Measurements from ENCODE around the gene SMARCA2.

Gene SMARCA2

DNA sequence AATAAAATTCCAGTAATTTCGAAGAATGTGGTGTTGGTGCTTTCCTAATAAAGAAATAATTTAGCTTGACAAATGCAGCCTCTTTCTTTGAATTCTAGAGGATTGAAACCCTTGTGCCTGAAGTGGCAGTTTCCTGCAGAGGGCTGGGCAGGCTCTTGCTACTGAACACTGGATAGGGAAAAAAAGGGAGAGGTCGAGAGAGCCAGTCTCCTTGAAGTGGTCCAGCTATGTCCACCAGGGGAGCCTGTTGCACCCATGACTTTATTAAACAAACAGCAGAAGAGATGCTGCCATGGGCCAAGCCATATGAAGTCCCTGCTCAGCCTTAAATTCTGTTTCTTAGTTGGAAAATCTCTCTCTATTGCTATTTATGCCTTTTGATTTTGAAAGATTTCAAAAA lies 178.4 kb downstream of the SMARCA2 start:
- Histone ChIP-seq H3K4me3 (ENCODE audit: insufficient read depth, low read depth, low read length, poor library complexity, severe bottlenecking) (no peak overlapping the region), H3K27ac (ENCODE audit: insufficient read depth, low read length, poor library complexity, severe bottlenecking) (no peak overlapping the region), H3K9me3 (ENCODE audit: control insufficient read depth, low read length) (no peaks in the 10 kb centered on the region), H3K27me3 (replicated peaks; ENCODE audit: control insufficient read depth, insufficient read depth, low read length, poor library complexity, severe bottlenecking) (no peaks in the 10 kb centered on the region), H3K36me3 (ENCODE audit: control insufficient read depth, insufficient read depth, low read length) (peaks cover 57% of the 10 kb centered on the region), H3K4me1 (ENCODE audit: control insufficient read depth, insufficient read depth, low read length, poor library complexity, severe bottlenecking) (no peaks in the 10 kb centered on the region)
- no peak for DNase-seq

DNA sequence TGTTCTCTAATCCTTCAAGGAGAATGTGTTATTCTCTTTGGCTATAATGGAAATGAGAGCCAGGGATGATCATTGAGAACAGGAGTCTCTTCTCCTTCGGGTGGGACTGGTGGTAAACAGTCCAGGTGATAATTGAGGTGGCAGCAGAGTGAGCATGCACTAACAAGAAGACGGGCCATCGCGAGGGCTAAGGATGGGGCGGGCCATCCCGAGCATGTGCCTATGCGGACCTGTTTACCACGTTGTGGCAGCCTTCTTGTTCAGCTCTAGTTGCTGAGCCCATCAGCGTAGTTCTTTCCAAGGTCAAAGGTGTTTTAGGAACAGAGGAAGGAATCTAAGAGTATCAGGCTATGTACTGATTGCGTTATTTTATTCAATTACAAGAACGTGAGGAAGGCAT lies 180.1 kb downstream of the SMARCA2 start:
- no peaks in the 10 kb centered on the region for H3K4me1 ChIP-seq (ENCODE audit: control insufficient read depth, insufficient read depth, low read length, poor library complexity, severe bottlenecking)
- H3K9me3 ChIP-seq (ENCODE audit: control insufficient read depth, low read length), result peaks cover under 1% of the 10 kb centered on the region
- DNase-seq, result no peak
- peaks cover 42% of the 10 kb centered on the region for H3K36me3 ChIP-seq (ENCODE audit: control insufficient read depth, insufficient read depth, low read length)
- no peaks in the 10 kb centered on the region for H3K27me3 ChIP-seq (replicated peaks; ENCODE audit: control insufficient read depth, insufficient read depth, low read length, poor library complexity, severe bottlenecking)
- no peak overlapping the region for H3K4me3 ChIP-seq (ENCODE audit: insufficient read depth, low read depth, low read length, poor library complexity, severe bottlenecking)
- no peak overlapping the region for H3K27ac ChIP-seq (ENCODE audit: insufficient read depth, low read length, poor library complexity, severe bottlenecking)

DNA sequence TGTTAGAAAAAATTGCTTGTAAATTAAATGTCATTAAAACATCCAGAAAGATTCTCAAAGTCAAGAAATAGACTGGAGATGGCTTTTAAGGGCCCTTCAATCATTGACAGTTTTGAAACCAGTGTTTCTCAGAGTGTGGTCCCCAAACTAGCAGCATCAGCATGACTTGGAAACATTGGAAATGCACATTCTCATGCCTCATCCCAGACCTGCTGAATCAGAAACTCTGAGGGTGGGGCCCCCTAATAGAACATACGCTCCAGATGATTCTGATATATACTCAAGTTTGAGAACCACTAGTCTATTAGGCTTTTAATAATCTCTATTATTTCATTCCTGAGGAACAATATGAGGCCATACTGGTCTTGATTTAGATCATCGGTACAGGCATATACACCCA lies 181.6 kb downstream of the SMARCA2 start:
- H3K27me3 ChIP-seq (replicated peaks; ENCODE audit: control insufficient read depth, insufficient read depth, low read length, poor library complexity, severe bottlenecking), result no peaks in the 10 kb centered on the region

GRCh38 chr9:2198956-2199635 lies 183.9 kb downstream of the SMARCA2 start:
- DNase-seq, result no peak
- Histone ChIP-seq H3K36me3 (ENCODE audit: control insufficient read depth, insufficient read depth, low read length) (peaks cover 13% of the 10 kb centered on the region), H3K4me3 (ENCODE audit: insufficient read depth, low read depth, low read length, poor library complexity, severe bottlenecking) (no peak overlapping the region), H3K27me3 (replicated peaks; ENCODE audit: control insufficient read depth, insufficient read depth, low read length, poor library complexity, severe bottlenecking) (no peaks in the 10 kb centered on the region), H3K27ac (ENCODE audit: insufficient read depth, low read length, poor library complexity, severe bottlenecking) (no peak overlapping the region), H3K9me3 (ENCODE audit: control insufficient read depth, low read length) (peaks cover 4% of the 10 kb centered on the region), H3K4me1 (ENCODE audit: control insufficient read depth, insufficient read depth, low read length, poor library complexity, severe bottlenecking) (no peaks in the 10 kb centered on the region)

More for the DNA sequence above, 181.6 kb downstream of the SMARCA2 start:
- no peak for DNase-seq
- Histone ChIP-seq H3K4me1 (ENCODE audit: control insufficient read depth, insufficient read depth, low read length, poor library complexity, severe bottlenecking) (no peaks in the 10 kb centered on the region), H3K4me3 (ENCODE audit: insufficient read depth, low read depth, low read length, poor library complexity, severe bottlenecking) (no peak overlapping the region), H3K9me3 (ENCODE audit: control insufficient read depth, low read length) (peaks cover 4% of the 10 kb centered on the region), H3K36me3 (ENCODE audit: control insufficient read depth, insufficient read depth, low read length) (peaks cover 31% of the 10 kb centered on the region), H3K27ac (ENCODE audit: insufficient read depth, low read length, poor library complexity, severe bottlenecking) (no peak overlapping the region)

GRCh38 chr9:2199999-2200796 lies 185.1 kb downstream of the SMARCA2 start:
- Histone ChIP-seq H3K4me1 (ENCODE audit: control insufficient read depth, insufficient read depth, low read length, poor library complexity, severe bottlenecking) (no peaks in the 10 kb centered on the region), H3K9me3 (ENCODE audit: control insufficient read depth, low read length) (peaks cover 4% of the 10 kb centered on the region), H3K4me3 (ENCODE audit: insufficient read depth, low read depth, low read length, poor library complexity, severe bottlenecking) (no peak overlapping the region), H3K27me3 (replicated peaks; ENCODE audit: control insufficient read depth, insufficient read depth, low read length, poor library complexity, severe bottlenecking) (no peaks in the 10 kb centered on the region), H3K27ac (ENCODE audit: insufficient read depth, low read length, poor library complexity, severe bottlenecking) (no peak overlapping the region), H3K36me3 (ENCODE audit: control insufficient read depth, insufficient read depth, low read length) (peaks cover 13% of the 10 kb centered on the region)
- no peak for DNase-seq

- Histone ChIP-seq H3K27me3 (replicated peaks; ENCODE audit: control insufficient read depth, insufficient read depth, low read length, poor library complexity, severe bottlenecking) (no peaks in the 10 kb centered on the region), H3K27ac (ENCODE audit: insufficient read depth, low read length, poor library complexity, severe bottlenecking) (no peak overlapping the region), H3K4me3 (ENCODE audit: insufficient read depth, low read depth, low read length, poor library complexity, severe bottlenecking) (no peak overlapping the region), H3K36me3 (ENCODE audit: control insufficient read depth, insufficient read depth, low read length) (no peaks in the 10 kb centered on the region), H3K9me3 (ENCODE audit: control insufficient read depth, low read length) (no peaks in the 10 kb centered on the region), H3K4me1 (ENCODE audit: control insufficient read depth, insufficient read depth, low read length, poor library complexity, severe bottlenecking) (no peaks in the 10 kb centered on the region)
- no peak for DNase-seq
These were observed 193.3 kb downstream of the SMARCA2 start for GRCh38 chr9:2208465-2208864.

GRCh38 chr9:2208991-2209390 lies 193.8 kb downstream of the SMARCA2 start:
- Histone ChIP-seq H3K36me3 (ENCODE audit: control insufficient read depth, insufficient read depth, low read length) (no peaks in the 10 kb centered on the region), H3K4me3 (ENCODE audit: insufficient read depth, low read depth, low read length, poor library complexity, severe bottlenecking) (no peak overlapping the region), H3K27ac (ENCODE audit: insufficient read depth, low read length, poor library complexity, severe bottlenecking) (no peak overlapping the region), H3K4me1 (ENCODE audit: control insufficient read depth, insufficient read depth, low read length, poor library complexity, severe bottlenecking) (no peaks in the 10 kb centered on the region), H3K9me3 (ENCODE audit: control insufficient read depth, low read length) (no peaks in the 10 kb centered on the region), H3K27me3 (replicated peaks; ENCODE audit: control insufficient read depth, insufficient read depth, low read length, poor library complexity, severe bottlenecking) (no peaks in the 10 kb centered on the region)
- DNase-seq, result no peak

- Histone ChIP-seq H3K4me3 (ENCODE audit: insufficient read depth, low read depth, low read length, poor library complexity, severe bottlenecking) (no peak overlapping the region), H3K9me3 (ENCODE audit: control insufficient read depth, low read length) (no peaks in the 10 kb centered on the region), H3K27ac (ENCODE audit: insufficient read depth, low read length, poor library complexity, severe bottlenecking) (no peak overlapping the region), H3K36me3 (ENCODE audit: control insufficient read depth, insufficient read depth, low read length) (no peaks in the 10 kb centered on the region), H3K27me3 (replicated peaks; ENCODE audit: control insufficient read depth, insufficient read depth, low read length, poor library complexity, severe bottlenecking) (no peaks in the 10 kb centered on the region), H3K4me1 (ENCODE audit: control insufficient read depth, insufficient read depth, low read length, poor library complexity, severe bottlenecking) (no peaks in the 10 kb centered on the region)
- no peak for DNase-seq
These were observed 194.3 kb downstream of the SMARCA2 start for GRCh38 chr9:2209400-2209799.

DNA sequence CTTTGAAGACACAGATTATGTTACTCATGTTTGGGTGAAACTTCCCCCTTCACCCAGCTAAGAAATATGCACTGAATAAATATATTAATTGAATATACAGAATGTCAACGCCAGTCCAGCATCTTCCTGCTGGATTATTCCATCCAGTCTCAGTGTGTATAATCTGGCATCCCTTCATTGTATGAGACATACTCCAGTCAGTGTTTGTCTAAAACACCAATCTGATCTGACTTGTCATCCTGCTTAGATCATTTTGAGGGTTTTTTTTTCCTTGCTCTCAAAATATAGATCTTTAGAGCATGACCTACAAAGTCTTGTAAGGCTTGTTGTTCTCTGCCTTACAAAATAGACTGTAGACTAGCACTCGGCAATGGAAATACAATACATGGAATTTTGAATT lies 195.1 kb downstream of the SMARCA2 start:
- Histone ChIP-seq H3K27me3 (replicated peaks; ENCODE audit: control insufficient read depth, insufficient read depth, low read length, poor library complexity, severe bottlenecking) (no peaks in the 10 kb centered on the region), H3K36me3 (ENCODE audit: control insufficient read depth, insufficient read depth, low read length) (no peaks in the 10 kb centered on the region), H3K27ac (ENCODE audit: insufficient read depth, low read length, poor library complexity, severe bottlenecking) (no peak overlapping the region), H3K4me3 (ENCODE audit: insufficient read depth, low read depth, low read length, poor library complexity, severe bottlenecking) (no peak overlapping the region), H3K9me3 (ENCODE audit: control insufficient read depth, low read length) (no peaks in the 10 kb centered on the region), H3K4me1 (ENCODE audit: control insufficient read depth, insufficient read depth, low read length, poor library complexity, severe bottlenecking) (no peaks in the 10 kb centered on the region)
- DNase-seq, result no peak

DNA sequence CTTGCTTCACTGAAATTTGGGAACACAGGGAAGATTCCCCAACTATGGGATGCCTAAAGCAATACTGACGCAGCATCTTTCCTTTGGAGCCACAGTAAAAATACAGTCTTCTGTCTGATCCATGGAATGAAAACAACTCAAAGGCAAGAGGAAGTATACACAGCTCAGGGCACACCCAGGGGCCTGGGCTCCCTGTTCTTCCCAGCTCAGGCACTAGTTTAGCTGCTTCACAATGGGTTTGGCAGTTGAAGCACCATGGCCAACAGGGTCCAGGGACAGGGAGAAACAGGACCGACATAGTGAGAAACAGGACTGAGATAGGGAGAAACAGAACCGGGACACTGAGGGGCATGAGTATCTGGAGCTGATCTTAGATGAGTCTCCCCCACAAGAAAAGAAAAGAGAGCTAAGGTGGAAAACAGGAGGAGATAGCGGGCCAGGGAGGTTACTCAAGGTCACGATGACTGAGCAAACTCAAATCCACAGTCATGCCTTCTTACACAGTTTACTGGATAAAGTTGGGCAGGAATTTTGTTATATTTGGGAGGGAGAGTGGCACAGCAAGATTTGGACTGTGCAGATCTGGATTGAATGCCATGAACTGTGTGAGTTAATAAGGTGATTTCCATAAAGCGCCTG lies 198.8 kb downstream of the SMARCA2 start:
- no peaks in the 10 kb centered on the region for H3K27me3 ChIP-seq (replicated peaks; ENCODE audit: control insufficient read depth, insufficient read depth, low read length, poor library complexity, severe bottlenecking)
- no peak for DNase-seq
- no peak overlapping the region for H3K27ac ChIP-seq (ENCODE audit: insufficient read depth, low read length, poor library complexity, severe bottlenecking)
- H3K36me3 ChIP-seq (ENCODE audit: control insufficient read depth, insufficient read depth, low read length), result no peaks in the 10 kb centered on the region
- H3K4me3 ChIP-seq (ENCODE audit: insufficient read depth, low read depth, low read length, poor library complexity, severe bottlenecking), result no peak overlapping the region
- no peaks in the 10 kb centered on the region for H3K9me3 ChIP-seq (ENCODE audit: control insufficient read depth, low read length)
- H3K4me1 ChIP-seq (ENCODE audit: control insufficient read depth, insufficient read depth, low read length, poor library complexity, severe bottlenecking), result no peaks in the 10 kb centered on the region

All from effector memory CD4-positive, alpha-beta T cell (primary cell).